Measurements from ENCODE around the gene KIF1A.

The KIF1A gene

DNA sequence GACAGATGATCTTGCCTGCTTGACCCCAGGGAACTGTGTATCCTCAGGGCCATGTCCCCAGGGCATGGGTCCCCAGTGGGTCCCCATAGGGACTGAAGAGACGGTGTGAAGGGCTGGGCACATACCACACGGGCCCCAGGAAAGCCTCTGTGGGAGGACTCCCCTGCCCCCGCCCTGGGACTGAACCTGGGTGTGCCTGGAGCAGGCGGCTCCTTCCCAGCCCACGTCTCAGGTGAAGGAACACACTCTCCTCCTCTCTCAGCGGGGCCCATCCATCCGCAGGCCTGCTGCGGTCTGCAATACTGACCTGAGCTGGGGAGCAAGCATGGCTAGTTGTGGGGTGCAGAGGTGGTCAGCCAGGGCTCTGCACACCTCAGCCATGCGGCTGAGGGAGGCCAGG is 45.2 kb downstream of the KIF1A start:
- no peak overlapping the region for H3K4me3 ChIP-seq (ENCODE audit: control insufficient read depth, low read depth, low read length)
- DNase-seq (ENCODE audit: low read depth): no peak

DNA sequence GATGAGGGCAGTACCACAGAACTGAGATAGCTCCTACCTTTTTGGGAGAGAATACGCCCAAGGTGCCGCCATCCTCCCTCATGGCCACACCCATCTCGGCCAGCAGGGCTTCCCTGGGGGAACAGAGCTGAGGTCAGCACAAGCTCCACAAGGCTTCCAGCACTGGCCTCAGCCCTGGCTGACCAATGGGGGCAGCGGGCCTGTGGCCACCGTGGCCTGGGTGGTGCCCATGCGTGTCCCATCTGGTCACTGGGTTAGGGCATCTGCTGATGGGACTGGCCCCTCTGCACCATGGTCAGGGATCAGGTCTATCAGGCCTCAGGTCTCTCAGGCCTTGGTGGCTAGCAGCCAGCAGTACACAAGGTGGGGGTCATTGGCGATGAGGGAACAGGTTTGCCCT is 50.9 kb downstream of the KIF1A start:
- no peak overlapping the region for H3K4me3 ChIP-seq (ENCODE audit: control insufficient read depth, low read depth, low read length)
- DNase-seq (ENCODE audit: low read depth): no peak
- TF ChIP-seq, protein P1, sequence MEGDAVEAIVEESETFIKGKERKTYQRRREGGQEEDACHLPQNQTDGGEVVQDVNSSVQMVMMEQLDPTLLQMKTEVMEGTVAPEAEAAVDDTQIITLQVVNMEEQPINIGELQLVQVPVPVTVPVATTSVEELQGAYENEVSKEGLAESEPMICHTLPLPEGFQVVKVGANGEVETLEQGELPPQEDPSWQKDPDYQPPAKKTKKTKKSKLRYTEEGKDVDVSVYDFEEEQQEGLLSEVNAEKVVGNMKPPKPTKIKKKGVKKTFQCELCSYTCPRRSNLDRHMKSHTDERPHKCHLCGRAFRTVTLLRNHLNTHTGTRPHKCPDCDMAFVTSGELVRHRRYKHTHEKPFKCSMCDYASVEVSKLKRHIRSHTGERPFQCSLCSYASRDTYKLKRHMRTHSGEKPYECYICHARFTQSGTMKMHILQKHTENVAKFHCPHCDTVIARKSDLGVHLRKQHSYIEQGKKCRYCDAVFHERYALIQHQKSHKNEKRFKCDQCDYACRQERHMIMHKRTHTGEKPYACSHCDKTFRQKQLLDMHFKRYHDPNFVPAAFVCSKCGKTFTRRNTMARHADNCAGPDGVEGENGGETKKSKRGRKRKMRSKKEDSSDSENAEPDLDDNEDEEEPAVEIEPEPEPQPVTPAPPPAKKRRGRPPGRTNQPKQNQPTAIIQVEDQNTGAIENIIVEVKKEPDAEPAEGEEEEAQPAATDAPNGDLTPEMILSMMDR (IDR thresholded peaks at IDR 0.05; ENCODE audit: control insufficient read depth, insufficient read depth, low read depth, low read length, missing control alignments): no peak

More for the DNA sequence above, 45.2 kb downstream of the KIF1A start:
- TF ChIP-seq, protein P1 (IDR thresholded peaks at IDR 0.05; ENCODE audit: control insufficient read depth, insufficient read depth, low read depth, low read length, missing control alignments): no peak

DNA sequence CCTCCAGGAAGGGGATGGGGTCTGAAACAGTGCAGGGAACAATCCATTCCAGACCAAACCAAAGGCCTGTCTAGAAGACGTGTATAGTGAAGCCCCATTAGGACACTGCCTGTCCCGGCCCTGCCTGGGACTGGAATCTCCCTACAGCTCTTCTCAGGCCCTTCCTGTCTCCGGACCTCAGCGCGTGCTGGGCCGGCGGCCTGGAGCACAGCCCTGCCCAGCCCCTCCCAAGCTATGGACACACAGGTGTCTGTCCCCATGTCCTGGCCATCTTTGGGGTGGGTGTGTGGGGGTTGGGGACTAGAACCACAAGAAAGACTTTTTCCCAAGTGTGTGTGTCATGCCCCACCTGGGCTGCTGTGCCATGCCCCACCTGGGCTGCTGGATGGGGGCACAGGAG is 51.8 kb downstream of the KIF1A start:
- no peak for DNase-seq (ENCODE audit: low read depth)
- no peak overlapping the region for H3K4me3 ChIP-seq (ENCODE audit: control insufficient read depth, low read depth, low read length)
- TF ChIP-seq, protein P1 (IDR thresholded peaks at IDR 0.05; ENCODE audit: control insufficient read depth, insufficient read depth, low read depth, low read length, missing control alignments): no peak

DNA sequence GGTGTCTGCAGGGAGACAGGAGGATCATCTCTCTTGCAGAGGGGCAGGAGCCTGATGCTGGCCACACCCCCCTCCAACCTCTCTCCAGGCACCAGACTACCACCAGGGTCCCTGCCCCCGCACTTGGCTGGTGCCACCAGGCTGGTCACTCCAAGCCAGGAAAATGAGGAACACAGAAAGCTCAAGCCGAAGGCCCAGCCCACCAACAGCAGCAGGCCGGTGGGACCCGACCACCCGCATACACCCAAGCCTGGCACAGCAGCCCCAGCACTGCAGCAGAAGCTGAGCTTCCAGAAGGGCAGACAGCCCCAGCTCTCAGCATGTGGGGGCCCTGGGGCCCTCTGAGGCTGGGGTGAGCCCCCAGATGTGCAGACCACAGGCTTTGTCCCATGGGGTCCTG is 52.7 kb downstream of the KIF1A start:
- no peak for DNase-seq (ENCODE audit: low read depth)
- TF ChIP-seq, protein P1 (IDR thresholded peaks at IDR 0.05; ENCODE audit: control insufficient read depth, insufficient read depth, low read depth, low read length, missing control alignments): no peak
- H3K4me3 ChIP-seq (ENCODE audit: control insufficient read depth, low read depth, low read length): no peak overlapping the region

DNA sequence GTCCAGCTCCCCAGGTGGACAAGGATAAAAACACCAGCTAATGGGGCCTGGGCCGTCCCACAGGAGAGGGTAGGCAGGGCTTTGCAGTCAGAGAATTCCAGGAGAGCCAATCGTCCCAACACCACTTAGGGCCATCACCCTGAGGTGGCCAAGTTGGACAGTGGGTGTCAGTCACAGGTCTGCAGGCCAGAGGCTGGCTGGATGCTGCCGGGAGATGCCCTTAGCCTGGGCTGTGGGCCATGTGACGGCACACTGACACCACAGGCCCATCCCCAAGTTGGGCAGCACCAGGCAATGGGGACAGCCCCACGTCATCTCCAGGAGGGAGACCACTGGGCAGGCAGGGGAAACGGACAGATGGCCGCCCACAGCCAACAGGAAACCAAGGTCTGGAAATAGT is 53.9 kb downstream of the KIF1A start:
- TF ChIP-seq, protein P1 (IDR thresholded peaks at IDR 0.05; ENCODE audit: control insufficient read depth, insufficient read depth, low read depth, low read length, missing control alignments): no peak
- DNase-seq (ENCODE audit: low read depth): no peak
- H3K4me3 ChIP-seq (ENCODE audit: control insufficient read depth, low read depth, low read length): no peak overlapping the region

DNA sequence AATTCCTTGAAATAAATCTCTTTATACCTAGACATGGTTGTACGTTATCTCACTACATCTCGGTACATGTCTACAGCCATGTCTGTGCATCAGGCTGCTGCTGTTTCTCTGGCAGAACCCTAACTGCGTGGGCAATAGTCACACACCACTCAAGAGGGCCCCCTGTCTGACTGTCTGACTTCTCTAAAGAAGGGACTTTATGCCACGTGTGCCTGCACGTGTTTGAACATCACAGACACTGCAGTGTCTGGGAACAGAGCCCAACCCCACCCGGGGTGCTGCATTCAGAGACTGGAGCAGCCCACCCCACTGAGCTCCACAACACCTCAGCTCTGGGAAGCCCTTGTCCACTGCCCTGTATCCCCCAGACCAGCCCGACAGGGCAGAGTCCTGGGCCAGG is 55.0 kb downstream of the KIF1A start:
- TF ChIP-seq, protein P1 (IDR thresholded peaks at IDR 0.05; ENCODE audit: control insufficient read depth, insufficient read depth, low read depth, low read length, missing control alignments): no peak
- no peak overlapping the region for H3K4me3 ChIP-seq (ENCODE audit: control insufficient read depth, low read depth, low read length)
- no peak for DNase-seq (ENCODE audit: low read depth)

DNA sequence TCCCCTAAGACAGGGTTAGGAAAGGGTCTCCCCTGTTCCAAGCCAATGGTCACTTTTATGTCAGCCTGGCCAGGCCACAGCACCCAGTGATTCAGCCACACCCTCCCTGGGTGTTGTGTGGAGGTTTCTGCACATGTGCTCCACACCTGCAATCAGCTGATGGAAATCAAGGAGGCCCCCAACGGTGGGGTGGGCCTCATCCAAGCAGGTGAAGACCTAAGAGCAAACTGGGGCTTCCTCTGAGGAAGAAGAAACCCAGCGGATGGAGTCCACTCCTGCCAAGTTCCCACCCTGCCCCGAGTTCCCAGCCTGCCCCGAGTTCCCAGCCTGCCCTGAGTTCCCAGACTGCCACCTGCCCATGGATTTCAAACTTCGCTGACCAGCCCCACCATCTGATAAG is 55.4 kb downstream of the KIF1A start:
- H3K4me3 ChIP-seq (ENCODE audit: control insufficient read depth, low read depth, low read length): no peak overlapping the region
- TF ChIP-seq, protein P1 (IDR thresholded peaks at IDR 0.05; ENCODE audit: control insufficient read depth, insufficient read depth, low read depth, low read length, missing control alignments): no peak
- no peak for DNase-seq (ENCODE audit: low read depth)

Data from AG09309 (cell line).